HG03025 (cell line): Measurements from ENCODE around the gene ATP10B.
"Not testable (repeated sequence)": the region's sequence is repeated elsewhere in the genome, so short reads cannot be mapped to it uniquely, and the experiment has no call there.

ENCODE experiments used
- ATAC-seq: cut with Tn5 transposase; IDR thresholded peaks from one replicate; pipeline ENCODE4 v1.9.1; 2021; ENCODE audit warnings: mild to moderate bottlenecking, moderate library complexity; ENCODE audit not compliant: unreplicated experiment, low FRiP score

The ATP10B gene

DNA sequence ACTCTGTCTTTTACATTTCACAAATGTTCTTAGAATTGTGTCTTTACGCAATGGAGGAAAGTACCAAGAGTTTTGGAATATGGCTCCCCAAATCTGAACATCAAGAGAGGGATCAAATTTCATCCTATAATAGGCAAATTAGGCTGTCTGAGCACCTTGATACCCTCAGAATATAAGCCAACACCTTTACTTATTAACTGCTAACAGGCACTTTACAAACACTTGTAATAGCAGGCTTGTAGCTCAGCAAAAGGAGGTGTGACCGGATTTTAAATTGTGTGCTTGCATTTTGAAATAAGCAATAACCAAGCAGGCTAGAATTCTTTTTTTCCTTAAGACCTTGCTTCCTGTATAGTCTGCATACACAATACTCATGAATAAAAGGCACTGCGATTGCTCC lies 92.0 kb downstream of the ATP10B start:
- no peak for ATAC-seq

DNA sequence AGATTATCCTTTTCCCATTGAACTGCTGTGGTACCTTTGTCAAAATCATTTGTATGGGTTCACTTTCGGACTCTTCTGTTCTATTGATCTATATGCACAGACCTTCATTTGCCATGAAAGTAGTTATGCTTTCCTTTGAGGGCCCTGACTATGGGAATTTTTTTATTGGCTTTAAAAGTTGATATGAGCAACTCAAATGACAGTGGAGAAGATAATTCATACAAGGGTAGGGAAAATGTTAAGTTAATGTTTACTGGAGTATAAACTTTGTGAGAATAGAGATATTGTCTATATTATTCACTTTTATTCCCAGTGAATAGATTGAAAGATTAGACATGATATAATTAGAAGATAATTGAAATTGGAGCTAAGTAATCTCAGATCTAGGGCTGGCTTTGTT lies 94.8 kb downstream of the ATP10B start:
- ATAC-seq: no peak

DNA sequence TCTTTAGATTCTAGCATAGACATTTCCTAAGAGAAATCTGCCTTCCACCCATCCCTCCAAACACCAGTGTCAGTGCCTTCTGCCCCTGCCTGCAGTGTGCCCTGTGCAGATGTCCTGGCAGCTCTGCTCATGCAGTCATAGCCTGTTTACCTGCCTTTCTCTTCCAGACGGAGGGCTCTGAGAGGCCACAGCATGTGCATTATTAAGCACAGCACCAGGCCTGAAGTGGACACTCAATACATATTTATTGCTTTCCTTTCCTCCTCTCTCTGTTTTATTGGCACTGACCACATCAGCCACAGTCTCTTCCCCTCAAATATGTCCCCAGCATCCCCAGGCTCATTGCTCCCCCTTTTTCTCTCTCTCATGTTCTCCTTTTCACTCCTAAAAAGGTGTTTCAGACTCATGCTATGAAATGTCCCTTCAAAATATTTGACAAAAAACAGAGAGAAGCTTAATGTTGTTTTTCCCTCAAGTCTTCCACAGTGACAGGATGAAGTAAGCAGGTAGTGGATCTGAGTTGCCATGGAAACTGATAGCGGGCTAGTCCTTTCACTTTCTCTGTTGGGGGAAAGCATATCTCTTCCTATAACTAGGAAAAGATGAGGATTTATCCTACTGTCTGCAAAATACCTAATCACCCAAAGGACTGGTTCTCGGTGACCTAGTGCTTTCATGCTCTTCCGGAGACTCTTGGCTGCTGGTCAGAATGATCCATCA lies 100.9 kb downstream of the ATP10B start:
- no peak for ATAC-seq

DNA sequence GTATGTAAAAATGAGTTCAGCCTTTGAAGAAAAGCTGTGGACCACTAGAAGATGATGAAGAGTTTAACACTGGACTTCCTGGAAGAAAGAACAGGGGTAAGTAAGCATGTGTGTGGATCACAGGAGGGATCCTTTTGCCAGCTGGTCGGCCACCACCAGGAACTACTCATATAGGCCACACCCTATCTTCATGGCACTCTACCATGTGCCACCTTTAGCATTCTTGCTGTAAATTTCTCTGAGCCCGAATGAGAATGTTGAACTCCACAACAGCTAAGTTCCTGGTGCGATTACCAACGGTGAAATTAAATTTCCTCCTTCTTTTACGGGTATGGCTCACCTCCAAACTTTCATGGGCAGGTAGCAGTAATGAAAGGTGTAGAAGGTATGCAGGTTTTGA lies 102.3 kb downstream of the ATP10B start:
- ATAC-seq: no peak

DNA sequence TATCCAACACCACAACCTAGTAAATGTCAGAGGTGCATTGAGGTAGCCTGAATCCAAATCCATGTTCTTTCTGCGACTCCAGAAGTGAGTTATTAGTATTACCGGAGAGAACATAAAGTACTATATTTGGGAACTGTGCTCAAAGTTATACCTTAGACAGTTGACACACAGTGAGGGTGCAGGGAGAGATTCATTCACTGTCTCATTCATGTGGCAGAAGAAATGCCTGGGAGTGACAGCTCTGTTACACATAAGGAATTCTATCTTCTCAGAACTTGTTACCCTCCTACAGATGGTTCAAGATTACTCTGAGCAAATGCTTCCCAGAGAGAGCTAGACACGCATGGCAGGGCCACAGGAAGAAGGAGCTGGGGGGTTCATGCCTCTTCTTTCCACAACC lies 103.0 kb downstream of the ATP10B start:
- no peak for ATAC-seq

DNA sequence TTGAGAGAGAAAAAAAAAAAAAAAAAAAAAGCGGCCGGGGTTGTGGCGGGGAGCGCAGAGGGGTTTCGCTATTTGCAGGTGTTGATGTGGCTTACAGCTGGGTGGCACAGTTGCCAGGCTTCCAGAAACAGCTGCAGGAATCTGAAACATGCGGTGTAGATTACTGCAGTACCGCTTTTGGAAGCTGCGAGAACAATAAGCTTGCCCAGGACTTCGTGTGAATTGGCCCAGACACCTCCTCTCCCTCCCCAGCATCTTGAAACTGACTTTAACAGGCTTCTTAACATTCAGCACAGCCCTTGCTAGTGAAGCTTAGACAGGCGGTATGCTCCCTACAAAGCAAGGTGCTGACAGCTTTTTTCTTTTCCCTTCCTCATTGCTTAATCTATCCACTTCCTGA lies 104.0 kb downstream of the ATP10B start:
- no peak for ATAC-seq

DNA sequence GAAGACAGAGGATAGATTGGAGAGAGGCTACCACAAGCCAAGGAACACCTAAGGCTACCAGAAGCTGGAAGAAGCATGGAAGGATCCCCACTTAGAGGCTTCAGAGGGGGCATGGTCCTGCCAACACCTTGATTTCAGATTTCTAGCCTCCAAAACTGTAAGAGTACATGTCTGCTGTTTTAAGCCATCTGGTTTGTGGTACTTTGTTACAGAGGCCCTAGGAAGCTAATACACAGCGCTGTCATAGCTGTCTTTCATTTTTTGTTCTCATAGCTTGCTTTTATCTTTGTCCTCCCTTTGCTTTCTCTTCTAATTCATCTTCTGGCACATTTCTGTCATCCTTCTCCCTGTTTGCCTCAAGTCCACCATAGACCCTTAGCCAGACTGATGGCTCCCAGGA lies 104.5 kb downstream of the ATP10B start:
- no peak for ATAC-seq

DNA sequence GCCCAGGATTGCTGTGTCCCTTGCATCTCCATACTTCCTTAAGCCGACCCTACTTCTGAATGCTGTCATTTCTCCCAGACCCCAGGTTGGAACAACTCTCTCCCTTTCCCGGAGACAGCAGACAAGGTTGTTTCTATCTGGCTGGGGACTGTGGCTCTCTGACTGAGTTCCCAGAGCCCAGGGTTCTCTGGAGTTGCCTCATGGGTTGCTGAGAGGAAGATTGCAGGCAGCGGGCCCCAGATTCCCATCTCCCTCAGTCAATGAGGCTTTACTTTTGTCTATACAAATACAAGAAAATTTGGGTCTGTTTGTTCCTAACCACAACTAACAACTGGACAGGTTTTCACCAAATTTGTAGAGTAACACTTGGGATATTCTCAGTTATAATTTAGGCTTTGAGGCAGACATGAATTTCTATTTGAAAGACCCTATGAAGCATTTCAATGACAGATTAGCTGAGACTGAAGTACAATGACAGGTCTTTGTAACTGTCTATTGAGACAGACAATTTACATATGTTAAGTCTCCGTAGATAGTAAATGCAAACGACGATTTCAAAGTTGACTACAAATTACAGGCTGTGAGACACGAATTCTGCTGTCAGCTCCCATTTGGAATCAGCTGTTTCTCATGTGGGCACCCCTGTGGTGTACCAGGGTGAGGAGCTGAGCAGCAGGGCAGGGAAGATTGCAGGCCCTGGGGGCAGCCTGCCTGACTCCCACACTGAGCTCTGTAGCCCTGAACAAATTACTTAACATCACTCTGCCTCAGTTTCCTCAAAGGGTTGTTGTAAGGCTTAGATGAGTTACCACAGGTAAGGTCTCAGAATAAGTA lies 107.5 kb downstream of the ATP10B start:
- ATAC-seq: no peak

DNA sequence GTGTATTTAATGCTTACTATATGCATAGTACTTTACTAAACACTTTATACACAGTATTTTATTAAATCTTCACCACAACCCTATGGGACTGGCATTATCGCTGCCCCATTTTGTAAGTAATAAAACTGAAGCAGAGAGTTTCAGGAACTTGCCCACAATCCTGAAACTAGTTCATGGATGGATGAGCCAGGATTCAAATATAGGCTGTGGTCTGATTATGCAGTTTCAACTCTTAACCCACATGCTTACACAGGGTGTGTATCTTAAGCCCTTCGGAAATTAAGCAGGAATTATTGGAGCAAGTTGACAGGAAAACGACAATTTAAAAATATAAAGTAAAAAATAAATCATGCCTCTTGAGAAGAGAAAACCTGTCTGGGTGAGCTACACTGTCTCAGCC lies 109.0 kb downstream of the ATP10B start:
- no peak for ATAC-seq

DNA sequence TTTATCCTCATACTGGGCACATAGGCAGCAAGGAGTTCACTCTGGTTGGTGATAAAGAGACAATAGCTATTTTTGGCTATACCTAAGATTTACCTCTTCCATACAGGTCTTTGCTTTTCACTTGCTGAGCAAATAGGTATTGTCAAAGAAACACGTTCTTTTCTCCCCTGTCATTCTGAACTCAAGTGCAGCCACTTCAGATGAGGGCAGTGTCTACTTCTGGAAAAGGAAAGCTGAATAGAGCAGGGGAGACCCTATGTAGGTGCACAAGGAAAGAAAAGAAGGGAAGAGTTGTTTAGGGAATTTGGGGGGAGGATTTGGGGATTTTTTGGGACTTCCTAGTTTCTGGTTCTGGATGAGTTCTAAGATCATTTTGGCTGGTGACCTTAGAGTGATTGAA lies 109.6 kb downstream of the ATP10B start:
- no peak for ATAC-seq

DNA sequence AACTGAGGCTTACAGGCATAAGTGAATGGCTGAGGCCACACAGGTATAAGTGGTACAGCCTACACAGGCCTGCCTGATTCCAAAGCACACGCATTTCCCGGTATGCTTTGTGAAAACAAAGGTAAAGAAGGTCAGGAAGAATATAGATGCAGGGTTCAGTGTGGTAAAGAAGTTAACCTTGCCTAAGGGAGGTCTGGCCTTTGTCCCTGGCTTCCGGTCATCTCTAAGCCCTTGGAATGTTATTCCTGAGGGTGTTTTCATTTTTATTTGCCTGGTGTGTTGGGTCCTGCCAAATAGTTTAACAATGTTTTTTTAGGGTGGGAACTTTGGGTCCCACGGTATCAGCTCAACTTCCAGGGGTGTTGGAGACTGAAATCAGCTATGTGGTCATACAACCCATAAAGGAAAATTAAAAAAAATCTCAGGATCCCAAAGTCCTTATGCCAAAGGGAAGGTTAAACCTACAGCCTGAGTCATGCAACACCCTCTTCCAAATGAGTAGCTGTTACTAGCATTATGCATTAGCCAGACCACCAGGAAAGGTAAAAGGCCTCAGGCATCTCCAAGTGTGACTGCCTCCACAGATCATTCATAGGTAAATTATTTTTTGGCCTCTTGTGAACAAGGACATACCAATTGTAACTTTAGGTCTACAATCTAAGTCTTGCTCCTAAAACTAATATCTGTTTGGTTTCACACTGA lies 124.6 kb downstream of the ATP10B start:
- no peak for ATAC-seq

DNA sequence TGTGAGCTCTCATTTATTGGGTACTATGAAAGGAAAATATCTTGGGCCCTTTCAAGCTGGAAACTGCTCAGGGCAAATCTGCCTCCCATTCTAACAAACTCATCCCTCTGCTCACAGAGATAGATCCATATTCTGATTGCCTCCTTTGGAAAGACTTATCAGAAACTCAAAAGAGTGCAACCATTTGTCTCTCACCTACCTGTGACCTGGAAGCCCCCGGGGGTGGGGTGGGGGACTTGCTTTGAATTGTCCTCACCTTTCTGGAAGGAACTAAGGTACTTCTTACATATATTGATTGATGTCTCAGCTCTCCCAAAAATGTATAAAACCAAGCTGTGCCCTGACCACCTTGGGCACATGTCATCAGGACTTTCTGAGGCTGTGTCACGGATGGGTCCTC lies 125.3 kb downstream of the ATP10B start:
- no peak for ATAC-seq

DNA sequence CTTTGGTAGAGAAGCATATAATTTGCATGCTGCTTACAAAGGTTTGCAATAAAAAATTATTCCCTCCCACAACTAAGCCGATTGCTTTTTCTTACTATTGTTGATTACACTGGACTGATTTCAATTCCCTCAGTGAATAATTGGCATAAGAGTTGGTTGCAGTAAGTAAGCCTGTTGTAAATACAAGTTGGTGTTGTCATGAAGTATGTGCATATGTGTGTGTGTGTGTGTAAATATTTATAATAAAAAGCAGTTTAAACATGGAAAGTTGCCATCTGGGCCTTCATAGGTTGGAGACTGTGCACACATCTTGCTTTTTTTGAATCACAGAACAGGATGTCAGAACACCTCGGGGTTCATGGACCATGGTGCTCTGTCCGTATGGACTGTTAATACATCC lies 131.2 kb downstream of the ATP10B start:
- ATAC-seq: no peak

DNA sequence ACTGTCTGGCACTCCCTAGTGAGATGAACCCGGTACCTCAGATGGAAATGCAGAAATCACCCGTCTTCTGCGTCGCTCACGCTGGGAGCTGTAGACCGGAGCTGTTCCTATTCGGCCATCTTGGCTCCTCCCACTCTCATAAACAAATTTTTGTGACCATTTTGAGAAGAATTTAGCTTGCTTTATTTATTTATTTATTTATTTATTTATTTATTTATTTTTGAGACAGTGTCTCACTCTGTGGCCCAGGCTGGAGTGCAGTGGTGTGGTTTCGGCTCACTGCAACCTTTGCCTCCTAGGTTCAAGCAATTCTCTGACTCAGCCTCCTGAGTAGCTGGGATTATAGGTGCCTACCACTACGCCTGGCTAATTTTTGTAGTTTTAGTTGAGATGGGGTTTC lies 136.5 kb downstream of the ATP10B start:
- not testable (repeated sequence) for ATAC-seq

DNA sequence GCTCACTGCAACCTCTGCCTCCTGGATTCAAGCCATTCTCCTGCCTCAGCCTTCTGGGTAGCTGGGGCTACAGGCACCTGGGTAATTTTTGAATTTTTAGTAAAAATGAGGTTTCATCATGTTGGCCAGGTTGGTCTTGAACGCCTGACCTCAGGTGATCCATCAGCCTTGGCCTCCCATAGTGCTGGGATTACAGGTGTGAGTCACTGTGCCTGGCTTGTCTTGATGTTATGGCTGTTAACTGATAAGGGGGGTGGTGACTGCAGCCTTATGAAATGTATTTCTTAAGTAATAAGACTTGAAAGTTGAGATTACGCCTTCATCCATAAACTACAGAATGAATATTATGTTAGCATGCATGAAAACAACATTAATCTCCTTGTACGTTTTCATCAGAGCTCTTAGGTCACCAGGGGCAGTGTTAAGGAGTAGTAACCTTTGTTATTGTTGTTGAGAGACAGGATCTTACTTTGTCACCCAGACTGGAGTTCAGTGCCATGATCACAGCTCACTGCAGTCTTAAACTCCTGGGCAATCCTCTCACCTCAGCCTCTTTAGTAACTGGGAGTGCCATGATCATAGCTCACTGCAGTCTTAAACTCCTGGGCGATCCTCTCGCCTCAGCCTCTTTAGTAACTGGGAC lies 148.3 kb downstream of the ATP10B start:
- no peak for ATAC-seq

DNA sequence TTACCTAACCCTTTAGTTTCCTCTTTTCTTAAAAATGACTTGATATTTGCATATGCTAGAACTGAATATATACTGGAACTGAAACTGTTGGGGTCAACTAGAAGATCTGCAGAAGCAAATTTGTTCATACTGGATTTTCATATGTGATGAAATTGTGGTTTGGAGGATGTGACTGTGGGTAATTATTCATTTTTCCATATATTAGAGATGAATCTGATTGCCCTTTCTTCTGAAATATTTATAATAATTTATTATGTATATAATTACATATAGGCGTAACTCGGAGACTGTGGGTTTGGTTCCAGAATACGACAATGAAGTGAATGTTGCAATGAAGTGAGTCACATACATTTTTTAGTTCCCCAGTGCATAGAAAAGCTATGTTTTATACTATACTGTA lies 149.1 kb downstream of the ATP10B start:
- ATAC-seq: peak; percentile 80

DNA sequence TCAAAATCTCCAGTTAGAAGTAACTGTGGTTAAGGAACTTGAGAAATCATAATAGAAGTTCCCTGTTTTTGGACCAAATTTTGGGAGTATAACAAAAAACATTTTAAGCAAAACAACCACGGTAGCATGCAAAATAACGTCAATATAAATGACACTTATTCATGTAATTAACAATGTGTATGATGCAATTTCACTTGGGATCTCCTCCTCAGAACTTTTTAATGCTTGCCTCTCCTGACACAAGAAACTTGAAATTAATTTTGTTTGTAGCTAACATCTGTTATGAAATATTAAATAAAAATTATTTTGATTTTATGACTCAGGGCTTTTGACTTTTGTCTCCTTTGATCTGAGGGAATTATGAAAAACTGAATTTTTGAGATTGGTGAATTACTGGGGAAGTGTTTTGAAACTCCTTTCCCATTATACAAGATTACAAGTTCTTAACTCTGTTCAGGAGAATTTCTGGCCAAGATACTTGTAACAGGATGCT lies 149.7 kb downstream of the ATP10B start:
- ATAC-seq: no peak

DNA sequence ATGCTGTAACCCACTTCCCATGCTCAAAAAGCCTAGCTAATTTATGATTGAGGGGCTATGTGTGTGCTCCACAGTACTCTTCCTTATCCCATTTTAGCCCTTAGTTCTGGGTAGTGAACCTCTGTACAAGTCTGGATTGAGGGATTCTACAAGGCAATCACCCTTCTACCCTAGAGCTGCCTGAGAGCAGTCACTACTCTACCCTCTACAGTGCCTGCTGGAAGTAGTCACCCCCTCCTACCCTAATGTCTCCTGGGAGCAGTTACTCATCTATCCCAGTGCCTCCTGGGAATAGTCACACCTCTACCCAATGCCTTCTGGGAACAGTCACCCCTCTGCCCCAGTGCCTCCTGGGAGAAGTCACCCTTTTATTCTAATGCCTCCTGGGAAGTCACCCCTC lies 150.6 kb downstream of the ATP10B start:
- ATAC-seq: no peak

DNA sequence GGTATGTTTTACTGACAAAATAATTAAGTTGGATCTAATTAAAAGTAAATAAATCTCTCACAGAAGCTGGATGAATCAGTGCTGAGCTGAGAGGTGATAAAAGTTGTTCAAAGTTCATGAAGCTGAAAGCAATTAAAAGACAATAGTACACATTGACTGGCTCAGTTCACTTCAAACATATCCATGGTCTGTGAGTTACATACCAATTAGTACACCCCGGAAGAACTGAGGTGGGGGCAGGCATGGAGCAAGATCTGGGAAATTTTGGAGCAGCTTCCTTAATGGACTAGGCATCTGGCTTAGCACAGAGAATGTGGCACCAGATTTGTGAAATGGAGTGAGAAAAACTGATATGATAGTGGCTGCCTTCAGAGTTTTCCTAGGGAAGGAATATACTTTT lies 152.7 kb downstream of the ATP10B start:
- no peak for ATAC-seq

DNA sequence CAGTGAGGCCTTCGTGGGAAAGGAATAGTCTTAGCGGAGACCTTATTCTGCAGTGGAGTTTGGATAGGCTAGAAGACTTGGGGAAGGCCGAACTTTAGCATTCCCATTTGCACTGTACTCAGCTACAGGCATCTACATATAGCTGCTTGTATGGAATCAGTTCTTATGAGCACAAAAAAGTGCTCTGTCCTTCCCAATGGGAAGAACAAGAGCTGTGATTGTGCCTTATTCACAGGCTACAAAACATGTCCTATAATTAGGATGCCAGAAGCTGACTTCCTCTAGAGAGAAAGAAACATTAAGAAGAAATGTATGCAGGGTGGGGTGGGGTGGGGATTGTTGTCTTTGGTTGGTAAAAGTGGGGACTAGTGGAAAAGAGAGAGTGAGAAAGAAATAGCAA lies 154.7 kb downstream of the ATP10B start:
- no peak for ATAC-seq

DNA sequence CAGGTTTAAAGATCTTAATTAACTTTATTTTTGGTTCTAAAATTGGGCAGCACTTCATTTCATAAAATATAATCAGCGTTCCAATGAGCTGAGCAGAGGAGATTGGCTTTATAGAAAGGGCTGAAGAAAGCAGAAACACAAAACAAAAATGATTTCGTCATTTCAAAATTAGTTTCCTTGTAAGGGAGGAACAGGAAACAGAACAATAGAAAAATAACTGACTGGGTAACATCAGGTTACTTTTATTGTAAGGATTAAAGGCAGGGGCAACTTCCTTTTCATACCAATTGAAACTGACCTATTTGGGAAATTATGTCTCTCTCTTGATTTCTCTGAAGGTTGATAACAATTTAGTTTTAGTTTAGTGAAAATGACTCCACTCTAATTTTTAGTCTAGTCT lies 157.1 kb downstream of the ATP10B start:
- no peak for ATAC-seq
